ELR (cell line): ENCODE data around the gene LTB4R2.
"Not testable (repeated sequence)": the region's sequence is repeated elsewhere in the genome, so short reads cannot be mapped to it uniquely, and the experiment has no call there.

Experiments
- DNase-seq: peaks from one replicate; pipeline ENCODE4 v3.0.0-alpha.2; 2015; ENCODE audit warnings: low read depth

LTB4R2 gene

GRCh38 chr14:24340606-24341005 lies 30.7 kb downstream of the LTB4R2 start:
- DNase-seq, result no peak

- DNase-seq, result no peak
These were observed 32.9 kb downstream of the LTB4R2 start for GRCh38 chr14:24342889-24343288.

- DNase-seq, result no peak
These were observed 34.1 kb downstream of the LTB4R2 start for GRCh38 chr14:24343795-24344660.

- DNase-seq, result no peak
These were observed 37.2 kb downstream of the LTB4R2 start for GRCh38 chr14:24347134-24347533.

GRCh38 chr14:24348186-24348585 lies 38.2 kb downstream of the LTB4R2 start:
- DNase-seq, result no peak

- DNase-seq, result no peak
These were observed 39.8 kb downstream of the LTB4R2 start for GRCh38 chr14:24349742-24350141.

- DNase-seq, result no peak
These were observed 41.6 kb downstream of the LTB4R2 start for GRCh38 chr14:24351517-24351916.

- DNase-seq, result peak; percentile 63
These were observed 43.9 kb downstream of the LTB4R2 start for GRCh38 chr14:24353559-24354481.

GRCh38 chr14:24354482-24354825 lies 44.5 kb downstream of the LTB4R2 start:
- DNase-seq, result not testable (repeated sequence)

- no peak for DNase-seq
These were observed 45.1 kb downstream of the LTB4R2 start for GRCh38 chr14:24355009-24355408.

GRCh38 chr14:24356208-24356607 lies 46.3 kb downstream of the LTB4R2 start:
- no peak for DNase-seq

GRCh38 chr14:24360281-24360680 lies 50.3 kb downstream of the LTB4R2 start:
- no peak for DNase-seq

GRCh38 chr14:24361326-24361725 lies 51.4 kb downstream of the LTB4R2 start:
- no peak for DNase-seq
